Fibroblast of pulmonary artery (primary cell): ENCODE measurements around the gene TRIM49C.
"Not testable (repeated sequence)": the region's sequence is repeated elsewhere in the genome, so short reads cannot be mapped to it uniquely, and the experiment has no call there.

Experiments
- DNase-seq: peaks from one replicate; pipeline ENCODE4 v3.0.0-alpha.2; 2010; ENCODE audit warnings: low read depth
- H3K4me3 ChIP-seq: replicated peaks from 2 replicates; pipeline ENCODE4 v1.5.1; 2011; ENCODE audit warnings: low read depth, mild to moderate bottlenecking, control low read depth, low read length, moderate library complexity

The TRIM49C gene, protein sequence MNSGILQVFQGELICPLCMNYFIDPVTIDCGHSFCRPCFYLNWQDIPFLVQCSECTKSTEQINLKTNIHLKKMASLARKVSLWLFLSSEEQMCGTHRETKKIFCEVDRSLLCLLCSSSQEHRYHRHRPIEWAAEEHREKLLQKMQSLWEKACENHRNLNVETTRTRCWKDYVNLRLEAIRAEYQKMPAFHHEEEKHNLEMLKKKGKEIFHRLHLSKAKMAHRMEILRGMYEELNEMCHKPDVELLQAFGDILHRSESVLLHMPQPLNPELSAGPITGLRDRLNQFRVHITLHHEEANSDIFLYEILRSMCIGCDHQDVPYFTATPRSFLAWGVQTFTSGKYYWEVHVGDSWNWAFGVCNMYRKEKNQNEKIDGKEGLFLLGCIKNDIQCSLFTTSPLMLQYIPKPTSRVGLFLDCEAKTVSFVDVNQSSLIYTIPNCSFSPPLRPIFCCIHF

GRCh38 chr11:90030806-90031205 lies at the start of gene TRIM49C:
TSS of gene TRIM49C (plus strand) at chr11:90031106. CDS start at chr11:90035212, 4,106 bp downstream.
- DNase-seq, H3K4me3 ChIP-seq: not testable (repeated sequence)

GRCh38 chr11:90024184-90024583 lies 6.7 kb upstream of the TRIM49C start:
- DNase-seq: not testable (repeated sequence)

DNA sequence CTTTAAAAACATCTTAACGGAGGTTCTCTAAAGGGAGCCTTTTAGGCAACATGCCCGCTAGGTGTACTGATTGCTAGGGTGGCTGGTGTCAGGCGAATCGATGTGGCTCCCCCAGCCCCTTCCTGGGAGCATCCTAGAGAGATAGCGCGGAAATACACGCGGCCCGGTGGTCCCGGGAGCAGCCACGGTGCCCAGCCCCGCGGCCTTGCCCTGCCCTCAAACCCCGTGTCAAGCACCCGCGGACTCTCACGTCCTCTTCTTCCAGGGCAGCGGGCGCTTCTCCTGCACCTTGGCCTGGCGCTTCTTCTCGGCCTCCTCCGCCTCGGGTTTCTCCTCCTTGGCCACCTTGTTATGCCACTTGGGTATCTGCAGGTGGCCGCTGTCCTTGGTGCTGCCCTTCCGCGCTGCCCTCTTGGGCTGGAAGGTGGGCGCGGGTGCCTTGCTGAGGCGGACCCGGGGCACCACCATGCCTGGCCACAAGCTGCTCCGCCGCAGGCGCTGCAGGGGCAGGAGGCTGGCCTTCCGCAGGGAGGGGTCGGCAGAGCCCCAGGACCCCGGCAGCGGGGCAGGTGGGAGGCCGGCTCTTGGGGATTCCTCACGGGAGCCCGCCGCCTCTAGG lies 20.8 kb downstream of the TRIM49C start:
- H3K4me3 ChIP-seq, DNase-seq: not testable (repeated sequence)

More at GRCh38 chr11:90024184-90024583, 6.7 kb upstream of the TRIM49C start:
- H3K4me3 ChIP-seq: not testable (repeated sequence)

- not testable (repeated sequence) for DNase-seq, H3K4me3 ChIP-seq
These were observed 21.4 kb downstream of the TRIM49C start for GRCh38 chr11:90052311-90052710.

GRCh38 chr11:90053545-90053944 lies 22.6 kb downstream of the TRIM49C start:
- DNase-seq, H3K4me3 ChIP-seq: not testable (repeated sequence)

DNA sequence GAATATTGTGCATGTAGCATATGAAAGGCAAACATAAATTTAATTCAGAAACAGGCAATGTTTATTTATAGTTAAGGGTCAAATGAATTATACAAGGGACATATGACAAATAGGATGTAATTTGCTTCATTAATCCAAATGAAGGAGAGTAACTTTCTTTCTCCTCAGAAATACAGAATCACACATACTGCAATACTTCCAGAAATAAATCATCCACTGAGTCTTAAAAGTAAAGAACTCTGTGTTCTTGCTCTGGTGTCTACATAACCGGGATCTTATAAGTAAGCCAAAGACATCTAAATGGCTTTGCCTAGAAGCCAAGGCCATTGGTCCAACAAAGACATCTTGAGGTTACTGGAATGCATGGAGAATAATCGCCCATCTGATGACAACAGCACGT lies 54.7 kb downstream of the TRIM49C start, which contains the start of gene UBTFL1:
UBTFL1 (plus strand) TSS at position 301 of the 400 bp plus-strand sequence; CDS start at position 301, 0 bp downstream.
- H3K4me3 ChIP-seq, DNase-seq: not testable (repeated sequence)

DNA sequence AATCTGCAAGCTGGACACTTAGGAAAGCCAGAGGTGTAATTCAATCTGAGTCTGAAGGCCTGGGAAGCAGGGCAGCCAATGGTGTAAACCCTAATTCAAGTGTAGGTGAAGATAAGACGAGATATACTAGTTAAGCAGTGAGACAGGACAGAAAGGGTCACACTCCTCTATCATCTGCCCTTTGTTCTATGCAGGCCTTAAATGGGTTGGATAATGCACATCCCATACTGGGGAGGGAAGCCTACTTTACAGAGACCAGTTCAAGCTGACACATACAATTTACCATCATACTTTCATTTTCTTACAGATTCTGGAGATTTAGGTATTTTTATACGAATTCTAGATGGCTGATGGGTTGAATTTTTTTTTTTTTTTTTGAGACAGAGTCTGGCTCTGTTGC lies 57.8 kb downstream of the TRIM49C start:
- not testable (repeated sequence) for H3K4me3 ChIP-seq, DNase-seq
